NCI-H526 treated with DMSO at 0.1 percent for 48 hours (cell line): ENCODE measurements around the gene KCNQ5.
"Not testable (repeated sequence)": the region's sequence is repeated elsewhere in the genome, so short reads cannot be mapped to it uniquely, and the experiment has no call there.

Experiments used
- DNase-seq: peaks from one replicate; lab custom pipeline; 2025; lab: John Stamatoyannopoulos, UW

KCNQ5 gene

GRCh38 chr6:73180763-73181619 is 559.1 kb downstream of the KCNQ5 start:
- peak; percentile 77 for DNase-seq

- DNase-seq = no peak
These were observed 560.2 kb downstream of the KCNQ5 start for GRCh38 chr6:73182021-73182607.

GRCh38 chr6:73193302-73193701 is 571.4 kb downstream of the KCNQ5 start:
- not testable (repeated sequence) for DNase-seq

- DNase-seq = no peak
These were observed 572.9 kb downstream of the KCNQ5 start for GRCh38 chr6:73194744-73195143.

- no peak for DNase-seq
These were observed 578.4 kb downstream of the KCNQ5 start for GRCh38 chr6:73200247-73200646.

- DNase-seq = no peak
These were observed 578.9 kb downstream of the KCNQ5 start for GRCh38 chr6:73200735-73201134.

GRCh38 chr6:73203098-73203497 is 581.2 kb downstream of the KCNQ5 start:
- DNase-seq = no peak

- no peak for DNase-seq
These were observed 582.4 kb downstream of the KCNQ5 start for GRCh38 chr6:73204252-73204651.

GRCh38 chr6:73207221-73207837 is 585.5 kb downstream of the KCNQ5 start:
- DNase-seq = no peak

- no peak for DNase-seq
These were observed 587.3 kb downstream of the KCNQ5 start for GRCh38 chr6:73209117-73209516.

- no peak for DNase-seq
These were observed 595.0 kb downstream of the KCNQ5 start for GRCh38 chr6:73216859-73217258.

- DNase-seq = no peak
These were observed 603.5 kb downstream of the KCNQ5 start, which contains the start of gene KHDC1L for GRCh38 chr6:73225396-73225795. TSS of gene KHDC1L (minus strand) at chr6:73225496. CDS start at chr6:73225408, 88 bp downstream.

- no peak for DNase-seq
These were observed 605.9 kb downstream of the KCNQ5 start for GRCh38 chr6:73227606-73228255.

- DNase-seq = peak; percentile 65
These were observed 610.1 kb downstream of the KCNQ5 start for GRCh38 chr6:73231986-73232391.

GRCh38 chr6:73233048-73233447 is 611.2 kb downstream of the KCNQ5 start:
- DNase-seq = no peak

GRCh38 chr6:73233971-73234370 is 612.1 kb downstream of the KCNQ5 start:
- DNase-seq = not testable (repeated sequence)

- DNase-seq = no peak
These were observed 612.9 kb downstream of the KCNQ5 start for GRCh38 chr6:73234733-73235132.

- DNase-seq = no peak
These were observed 614.4 kb downstream of the KCNQ5 start for GRCh38 chr6:73236144-73236750.

- DNase-seq = no peak
These were observed 618.9 kb downstream of the KCNQ5 start for GRCh38 chr6:73240730-73241129.

GRCh38 chr6:73242001-73242400 is 620.1 kb downstream of the KCNQ5 start:
- DNase-seq = no peak
